Lower leg skin (tissue), 3 donors: ENCODE results near the gene NFATC4.

ENCODE experiments used
- POLR2A ChIP-seq, 2 donors: fragments of 450-650 bp; IDR thresholded peaks; one replicate each; pipeline ENCODE4 v1.6.1; 2016 to 2017; ENCODE audit warnings: antibody characterized with exemption in 2 of 2, mild to moderate bottlenecking in 1 of 2, moderate library complexity in 1 of 2
- TF ChIP-seq, protein P1 (sequence below), 3 donors: fragments of 450-650 bp; IDR thresholded peaks; one replicate each; pipeline ENCODE4 v1.5.1; 2016; ENCODE audit warnings: antibody characterized with exemption in 3 of 3, mild to moderate bottlenecking in 3 of 3, moderate library complexity in 2 of 3

DNA sequence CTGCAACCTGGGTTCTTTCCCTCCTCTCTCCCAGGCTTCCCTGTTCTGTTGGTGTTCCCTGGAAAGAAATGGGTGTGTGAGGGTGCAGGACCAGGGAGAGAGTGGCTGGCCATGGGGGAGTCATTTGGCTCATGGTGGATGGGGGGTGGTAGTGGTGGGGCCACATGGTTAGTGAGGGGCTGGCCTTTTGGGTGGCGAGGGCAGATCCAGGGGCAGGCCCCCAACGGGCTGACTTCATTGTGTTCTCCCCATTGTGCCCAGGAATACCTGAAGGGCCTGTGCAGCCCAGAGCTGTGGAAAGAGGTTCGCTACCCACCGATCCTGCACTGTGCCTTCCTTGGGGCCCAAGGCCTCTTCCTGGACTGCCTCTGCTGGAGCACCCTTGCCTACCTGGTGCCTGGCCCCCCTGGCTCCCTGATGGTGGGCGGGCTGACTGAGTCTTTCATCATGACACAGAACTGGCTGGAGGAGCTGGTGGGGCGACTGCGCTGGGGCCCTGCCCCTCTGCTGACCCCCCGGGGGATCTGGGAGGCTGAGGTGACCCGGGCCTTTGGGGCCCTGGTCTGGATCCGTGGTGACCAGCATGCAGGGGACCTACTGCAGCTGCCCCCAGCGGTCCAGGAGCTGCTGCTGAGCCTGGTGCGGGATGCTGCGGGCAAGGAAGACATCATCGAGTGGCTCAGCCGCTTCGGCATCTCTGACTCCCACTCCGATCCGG, 39.8 kb downstream of the NFATC4 start:
- TF ChIP-seq, protein P1, sequence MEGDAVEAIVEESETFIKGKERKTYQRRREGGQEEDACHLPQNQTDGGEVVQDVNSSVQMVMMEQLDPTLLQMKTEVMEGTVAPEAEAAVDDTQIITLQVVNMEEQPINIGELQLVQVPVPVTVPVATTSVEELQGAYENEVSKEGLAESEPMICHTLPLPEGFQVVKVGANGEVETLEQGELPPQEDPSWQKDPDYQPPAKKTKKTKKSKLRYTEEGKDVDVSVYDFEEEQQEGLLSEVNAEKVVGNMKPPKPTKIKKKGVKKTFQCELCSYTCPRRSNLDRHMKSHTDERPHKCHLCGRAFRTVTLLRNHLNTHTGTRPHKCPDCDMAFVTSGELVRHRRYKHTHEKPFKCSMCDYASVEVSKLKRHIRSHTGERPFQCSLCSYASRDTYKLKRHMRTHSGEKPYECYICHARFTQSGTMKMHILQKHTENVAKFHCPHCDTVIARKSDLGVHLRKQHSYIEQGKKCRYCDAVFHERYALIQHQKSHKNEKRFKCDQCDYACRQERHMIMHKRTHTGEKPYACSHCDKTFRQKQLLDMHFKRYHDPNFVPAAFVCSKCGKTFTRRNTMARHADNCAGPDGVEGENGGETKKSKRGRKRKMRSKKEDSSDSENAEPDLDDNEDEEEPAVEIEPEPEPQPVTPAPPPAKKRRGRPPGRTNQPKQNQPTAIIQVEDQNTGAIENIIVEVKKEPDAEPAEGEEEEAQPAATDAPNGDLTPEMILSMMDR (IDR thresholded peaks at IDR 0.05): no peak
- no peak for TF ChIP-seq POLR2A (IDR thresholded peaks at IDR 0.05)
